ENCODE results near the gene ZCCHC10.
"Not testable (repeated sequence)": the region's sequence is repeated elsewhere in the genome, so short reads cannot be mapped to it uniquely, and the experiment has no call there.

Gene ZCCHC10

GRCh38 chr5:132972436-132972828, 53.9 kb downstream of the ZCCHC10 start:
- not testable (repeated sequence) for DNase-seq

GRCh38 chr5:132971483-132972435, 54.6 kb downstream of the ZCCHC10 start:
- DNase-seq = no peak

- DNase-seq = no peak
Measured at GRCh38 chr5:132965120-132965519, 61.2 kb downstream of the ZCCHC10 start.

- peak; percentile 74 to 93 for DNase-seq
Measured at GRCh38 chr5:132963171-132964104, 62.9 kb downstream of the ZCCHC10 start, which contains the start of gene AFF4. AFF4 (minus strand) TSS chr5:132963634; CDS start chr5:132937189, 26,445 bp downstream.

GRCh38 chr5:132962429-132963021, 63.8 kb downstream of the ZCCHC10 start:
- DNase-seq = no peak

GRCh38 chr5:132961887-132962286, 64.5 kb downstream of the ZCCHC10 start:
- no peak for DNase-seq

GRCh38 chr5:132961123-132961815, 65.1 kb downstream of the ZCCHC10 start:
- not testable (repeated sequence) for DNase-seq

GRCh38 chr5:132956166-132956799, 70.1 kb downstream of the ZCCHC10 start:
- not testable (repeated sequence) for DNase-seq

GRCh38 chr5:132953710-132954109, 72.6 kb downstream of the ZCCHC10 start:
- no peak for DNase-seq

GRCh38 chr5:132952829-132953228, 73.5 kb downstream of the ZCCHC10 start:
- DNase-seq = no peak

GRCh38 chr5:132951897-132952296, 74.5 kb downstream of the ZCCHC10 start:
- no peak for DNase-seq

- DNase-seq = no peak
Measured at GRCh38 chr5:132949136-132949535, 77.2 kb downstream of the ZCCHC10 start.

GRCh38 chr5:132947671-132948070, 78.7 kb downstream of the ZCCHC10 start:
- no peak for DNase-seq

All from NCI-H187 (cell line).